ENCODE results near the gene SEMA4D.

DNA sequence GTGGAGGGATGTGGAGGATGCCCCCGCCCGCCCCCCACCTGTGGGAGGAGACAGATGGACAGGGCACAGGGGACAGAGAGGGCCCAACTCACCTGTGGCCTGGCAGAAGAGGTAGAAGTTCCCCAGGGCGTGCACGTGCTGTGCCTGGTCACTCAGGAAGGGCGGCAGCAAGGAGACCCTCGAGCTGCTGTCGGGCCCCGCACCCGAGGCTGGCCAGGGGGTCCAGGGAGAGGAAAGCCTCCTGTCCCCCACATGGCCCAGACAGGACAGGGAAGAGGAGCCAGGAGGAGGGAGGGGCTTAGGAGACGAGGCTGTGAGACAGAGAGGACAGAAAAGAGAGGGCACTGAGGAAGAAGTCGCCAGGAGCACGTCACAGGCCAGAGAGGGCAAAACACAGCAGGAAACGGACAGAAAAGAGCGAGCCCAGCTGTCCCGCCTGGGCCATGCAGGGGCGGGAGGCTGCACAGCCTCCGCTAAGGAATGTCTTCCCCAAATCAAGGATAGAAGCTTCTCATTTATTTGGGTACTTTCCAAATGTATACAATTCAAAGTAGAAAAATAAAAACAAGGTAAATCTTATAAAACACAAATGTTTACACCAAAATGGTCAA lies 121.1 kb downstream of the SEMA4D start:
- TF ChIP-seq, protein P1, sequence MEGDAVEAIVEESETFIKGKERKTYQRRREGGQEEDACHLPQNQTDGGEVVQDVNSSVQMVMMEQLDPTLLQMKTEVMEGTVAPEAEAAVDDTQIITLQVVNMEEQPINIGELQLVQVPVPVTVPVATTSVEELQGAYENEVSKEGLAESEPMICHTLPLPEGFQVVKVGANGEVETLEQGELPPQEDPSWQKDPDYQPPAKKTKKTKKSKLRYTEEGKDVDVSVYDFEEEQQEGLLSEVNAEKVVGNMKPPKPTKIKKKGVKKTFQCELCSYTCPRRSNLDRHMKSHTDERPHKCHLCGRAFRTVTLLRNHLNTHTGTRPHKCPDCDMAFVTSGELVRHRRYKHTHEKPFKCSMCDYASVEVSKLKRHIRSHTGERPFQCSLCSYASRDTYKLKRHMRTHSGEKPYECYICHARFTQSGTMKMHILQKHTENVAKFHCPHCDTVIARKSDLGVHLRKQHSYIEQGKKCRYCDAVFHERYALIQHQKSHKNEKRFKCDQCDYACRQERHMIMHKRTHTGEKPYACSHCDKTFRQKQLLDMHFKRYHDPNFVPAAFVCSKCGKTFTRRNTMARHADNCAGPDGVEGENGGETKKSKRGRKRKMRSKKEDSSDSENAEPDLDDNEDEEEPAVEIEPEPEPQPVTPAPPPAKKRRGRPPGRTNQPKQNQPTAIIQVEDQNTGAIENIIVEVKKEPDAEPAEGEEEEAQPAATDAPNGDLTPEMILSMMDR (IDR thresholded peaks at IDR 0.05; ENCODE audit: poor library complexity, severe bottlenecking), result no peak
- TF ChIP-seq TAF1 (IDR thresholded peaks at IDR 0.05; ENCODE audit: low read depth), result no peak
- TF ChIP-seq, protein P2, sequence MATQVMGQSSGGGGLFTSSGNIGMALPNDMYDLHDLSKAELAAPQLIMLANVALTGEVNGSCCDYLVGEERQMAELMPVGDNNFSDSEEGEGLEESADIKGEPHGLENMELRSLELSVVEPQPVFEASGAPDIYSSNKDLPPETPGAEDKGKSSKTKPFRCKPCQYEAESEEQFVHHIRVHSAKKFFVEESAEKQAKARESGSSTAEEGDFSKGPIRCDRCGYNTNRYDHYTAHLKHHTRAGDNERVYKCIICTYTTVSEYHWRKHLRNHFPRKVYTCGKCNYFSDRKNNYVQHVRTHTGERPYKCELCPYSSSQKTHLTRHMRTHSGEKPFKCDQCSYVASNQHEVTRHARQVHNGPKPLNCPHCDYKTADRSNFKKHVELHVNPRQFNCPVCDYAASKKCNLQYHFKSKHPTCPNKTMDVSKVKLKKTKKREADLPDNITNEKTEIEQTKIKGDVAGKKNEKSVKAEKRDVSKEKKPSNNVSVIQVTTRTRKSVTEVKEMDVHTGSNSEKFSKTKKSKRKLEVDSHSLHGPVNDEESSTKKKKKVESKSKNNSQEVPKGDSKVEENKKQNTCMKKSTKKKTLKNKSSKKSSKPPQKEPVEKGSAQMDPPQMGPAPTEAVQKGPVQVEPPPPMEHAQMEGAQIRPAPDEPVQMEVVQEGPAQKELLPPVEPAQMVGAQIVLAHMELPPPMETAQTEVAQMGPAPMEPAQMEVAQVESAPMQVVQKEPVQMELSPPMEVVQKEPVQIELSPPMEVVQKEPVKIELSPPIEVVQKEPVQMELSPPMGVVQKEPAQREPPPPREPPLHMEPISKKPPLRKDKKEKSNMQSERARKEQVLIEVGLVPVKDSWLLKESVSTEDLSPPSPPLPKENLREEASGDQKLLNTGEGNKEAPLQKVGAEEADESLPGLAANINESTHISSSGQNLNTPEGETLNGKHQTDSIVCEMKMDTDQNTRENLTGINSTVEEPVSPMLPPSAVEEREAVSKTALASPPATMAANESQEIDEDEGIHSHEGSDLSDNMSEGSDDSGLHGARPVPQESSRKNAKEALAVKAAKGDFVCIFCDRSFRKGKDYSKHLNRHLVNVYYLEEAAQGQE (IDR thresholded peaks at IDR 0.05; ENCODE audit: borderline replicate concordance), result no peak
- no peak for TF ChIP-seq POLR2AphosphoS5 (IDR thresholded peaks at IDR 0.05)
- TF ChIP-seq EP300 (conservative IDR thresholded peaks at IDR 0.05; ENCODE audit: poor library complexity, severe bottlenecking), result no peak
- TF ChIP-seq SMC3 (conservative IDR thresholded peaks at IDR 0.05; ENCODE audit: poor library complexity), result no peak
- no peak for TF ChIP-seq EZH2 (IDR thresholded peaks at IDR 0.05; ENCODE audit: borderline replicate concordance, insufficient read depth, low read length, poor library complexity, severe bottlenecking)
